Neural progenitor cell (in vitro differentiated cells): ENCODE measurements around the gene DEFB115. TPM values are rescaled to one million over a fixed set of nuclear protein-coding genes. Genes with fewer than 3 reads are reported as not detected.
"Not testable (repeated sequence)": the region's sequence is repeated elsewhere in the genome, so short reads cannot be mapped to it uniquely, and the experiment has no call there.

Source experiments
- DNase-seq: peaks from one replicate; pipeline ENCODE4 v3.0.0-alpha.2; 2016; ENCODE audit warnings: low spot score
- H2AFZ ChIP-seq: fragments of 200-600 bp; sonication (generic); replicated peaks from 2 replicates; pipeline ENCODE4 v1.6.1; 2016; ENCODE audit warnings: antibody characterized with exemption
- H3F3A ChIP-seq: fragments of 200-600 bp; sonication (generic); 2 replicates; pipeline ENCODE4 v1.6.1; 2016; ENCODE audit warnings: antibody characterized with exemption, low read depth
- H3K27ac ChIP-seq: fragments of 200-600 bp; sonication (generic); 2 replicates; pipeline ENCODE4 v1.5.1; 2016; ENCODE audit warnings: mild to moderate bottlenecking
- H3K27me3 ChIP-seq: fragments of 200-600 bp; sonication (generic); 2 replicates; pipeline ENCODE4 v1.6.1; 2016; ENCODE audit warnings: mild to moderate bottlenecking, moderate library complexity
- H3K36me3 ChIP-seq: fragments of 200-600 bp; sonication (generic); 2 replicates; pipeline ENCODE4 v1.5.1; 2016
- H3K4me1 ChIP-seq: fragments of 200-600 bp; sonication (generic); 2 replicates; pipeline ENCODE4 v1.6.1; 2016; ENCODE audit warnings: mixed run types
- H3K4me2 ChIP-seq: fragments of 200-600 bp; sonication (generic); 2 replicates; pipeline ENCODE4 v1.6.1; 2016
- H3K4me3 ChIP-seq: fragments of 200-600 bp; sonication (generic); 2 replicates; pipeline ENCODE4 v1.5.1; 2016
- H3K79me2 ChIP-seq: fragments of 200-600 bp; sonication (generic); 2 replicates; pipeline ENCODE4 v1.6.1; 2016; ENCODE audit warnings: low read depth
- H3K9ac ChIP-seq: fragments of 200-600 bp; sonication (generic); 2 replicates; pipeline ENCODE4 v1.6.1; 2016
- H3K9me3 ChIP-seq: fragments of 200-600 bp; sonication (generic); 2 replicates; pipeline ENCODE4 v1.5.1; 2016; ENCODE audit warnings: low read depth
- H4K20me1 ChIP-seq: fragments of 200-600 bp; sonication (generic); 2 replicates; pipeline ENCODE4 v1.6.1; 2016; ENCODE audit warnings: low read depth
- H3K27ac Mint-ChIP-seq: 3 replicates; pipeline ENCODE4 v1.8.0; 2021; ENCODE audit warnings: mixed read lengths
- H3K27me3 Mint-ChIP-seq: 2 replicates; pipeline ENCODE4 v1.8.0; 2022; ENCODE audit warnings: low read depth, mild to moderate bottlenecking, inconsistent platforms, moderate library complexity, mixed read lengths; ENCODE audit not compliant: insufficient read depth
- H3K36me3 Mint-ChIP-seq: 3 replicates; pipeline ENCODE4 v1.8.0; 2021; ENCODE audit warnings: mixed read lengths
- H3K4me1 Mint-ChIP-seq: 3 replicates; pipeline ENCODE4 v1.8.0; 2021; ENCODE audit warnings: mixed read lengths
- H3K4me3 Mint-ChIP-seq: 3 replicates; pipeline ENCODE4 v1.8.0; 2021; ENCODE audit warnings: mild to moderate bottlenecking, moderate library complexity, mixed read lengths
- H3K9me3 Mint-ChIP-seq: 3 replicates; pipeline ENCODE4 v1.8.0; 2020; ENCODE audit warnings: mixed read lengths
- CTCF ChIP-seq: fragments of 200-600 bp; sonication (generic); IDR thresholded peaks from 2 replicates; pipeline ENCODE4 v1.5.1; 2017; ENCODE audit warnings: antibody characterized with exemption, mild to moderate bottlenecking
- EZH2 ChIP-seq: fragments of 200-600 bp; sonication (generic); IDR thresholded peaks from 2 replicates; pipeline ENCODE4 v1.6.1; 2017; ENCODE audit warnings: antibody characterized with exemption, mild to moderate bottlenecking, moderate library complexity
- EZH2phosphoT487 ChIP-seq: fragments of 200-600 bp; sonication (generic); IDR thresholded peaks from 2 replicates; pipeline ENCODE4 v1.6.1; 2017; ENCODE audit warnings: antibody characterized with exemption
- total RNA-seq: library from RNA; depleted of rRNA; stranded (reverse); fragments of >200 nt; gene quantifications from 2 replicates; pipeline ENCODE4 v1.2.3, GENCODE V29; 2015; ENCODE audit warnings: low replicate concordance

DEFB115 gene
- total RNA-seq, 1 donor from 2014 or later = not detected

GRCh38 chr20:31278178-31278577 is 20.7 kb downstream of the DEFB115 start:
- Histone ChIP-seq H3K9me3 (peaks cover 53% of the 10 kb centered on the region), H3K36me3 (no peaks in the 10 kb centered on the region), H3K27ac (no peak overlapping the region), H3K9ac (no peak overlapping the region), H3K4me2 (no peak overlapping the region), H2AFZ (no peak overlapping the region), H3F3A (no peaks in the 10 kb centered on the region), H3K4me3 (no peak overlapping the region), H4K20me1 (no peaks in the 10 kb centered on the region), H3K4me1 (no peaks in the 10 kb centered on the region), H3K79me2 (no peaks in the 10 kb centered on the region), H3K27me3 (no peaks in the 10 kb centered on the region)
- Mint-ChIP-seq H3K9me3 (peaks cover 32% of the 10 kb centered on the region), H3K36me3 (no peaks in the 10 kb centered on the region), H3K4me1 (no peaks in the 10 kb centered on the region), H3K27me3 (no peaks in the 10 kb centered on the region), H3K27ac (no peak overlapping the region), H3K4me3 (no peak overlapping the region)
- DNase-seq = no peak
- TF ChIP-seq EZH2 (no peak), CTCF (no peak), EZH2phosphoT487 (no peak)

- not testable (repeated sequence) for H3K4me2 ChIP-seq, H2AFZ ChIP-seq, H3K4me3 Mint-ChIP-seq, H3K27me3 ChIP-seq, H3K36me3 Mint-ChIP-seq, H3K27ac Mint-ChIP-seq, H3K79me2 ChIP-seq, H3K36me3 ChIP-seq, DNase-seq, H3K9ac ChIP-seq, H3K4me1 ChIP-seq, H3F3A ChIP-seq, H3K4me3 ChIP-seq, H4K20me1 ChIP-seq, H3K4me1 Mint-ChIP-seq, H3K27me3 Mint-ChIP-seq, H3K27ac ChIP-seq
- H3K9me3 Mint-ChIP-seq = peaks cover 42% of the 10 kb centered on the region
- peaks cover 54% of the 10 kb centered on the region for H3K9me3 ChIP-seq
These were observed 27.5 kb downstream of the DEFB115 start for GRCh38 chr20:31284964-31285363.

- Histone ChIP-seq H3K4me1 (no peaks in the 10 kb centered on the region), H3K27me3 (no peaks in the 10 kb centered on the region), H3K27ac (no peak within 1 kb of the TSS), H3K9me3 (peaks cover 52% of the 10 kb centered on the region), H3K36me3 (no peaks in the 10 kb centered on the region), H4K20me1 (no peaks in the 10 kb centered on the region), H3K9ac (no peak within 1 kb of the TSS), H3K4me3 (no peak within 1 kb of the TSS), H3F3A (no peaks in the 10 kb centered on the region), H3K4me2 (no peak within 1 kb of the TSS), H3K79me2 (no peaks in the 10 kb centered on the region), H2AFZ (no peak within 1 kb of the TSS)
- Mint-ChIP-seq H3K4me1 (no peaks in the 10 kb centered on the region), H3K36me3 (no peaks in the 10 kb centered on the region), H3K9me3 (peaks cover 12% of the 10 kb centered on the region), H3K27me3 (peaks cover 2% of the 10 kb centered on the region), H3K4me3 (no peak within 1 kb of the TSS), H3K27ac (no peak within 1 kb of the TSS)
- TF ChIP-seq CTCF (no peak), EZH2 (no peak), EZH2phosphoT487 (no peak)
- no peak for DNase-seq
These were observed 51.2 kb downstream of the DEFB115 start, which contains the start of gene DEFB116 for GRCh38 chr20:31308535-31309162. DEFB116 (minus strand) TSS chr20:31308585; CDS start chr20:31308585, 0 bp downstream.

Other genes with a start within 250 kb of the DEFB115 start
- not detected in 2 replicates for gene DEFB116, start 50.9 kb downstream of the DEFB115 start, total RNA-seq
- not detected in 2 replicates for gene DEFB118, start 110.9 kb downstream of the DEFB115 start, total RNA-seq
- gene DEFB119, start 132.9 kb downstream of the DEFB115 start, total RNA-seq = not detected in 2 replicates
- gene DEFB121, start 148.6 kb downstream of the DEFB115 start, total RNA-seq = not detected in 2 replicates
- not detected in 2 replicates for gene DEFB123, start 183.0 kb downstream of the DEFB115 start, total RNA-seq
- not detected in 2 replicates for gene DEFB124, start 217.5 kb downstream of the DEFB115 start, total RNA-seq
- not detected in 2 replicates for gene REM1, start 217.6 kb downstream of the DEFB115 start, total RNA-seq